HUES64 (cell line): Measurements from ENCODE around the gene PNPO.
"Not testable (repeated sequence)": the region's sequence is repeated elsewhere in the genome, so short reads cannot be mapped to it uniquely, and the experiment has no call there.

ENCODE experiments used
- H3K27ac ChIP-seq: 2 replicates; pipeline ENCODE4 v1.7.0; 2013; ENCODE audit warnings: low read depth, low read length, inconsistent platforms
- H3K27me3 ChIP-seq: 2 replicates; pipeline ENCODE4 v1.6.1; 2013; ENCODE audit warnings: mild to moderate bottlenecking, low read length; ENCODE audit not compliant: insufficient read depth
- H3K36me3 ChIP-seq: 2 replicates; pipeline ENCODE4 v1.6.1; 2013; ENCODE audit warnings: mild to moderate bottlenecking, low read length; ENCODE audit not compliant: insufficient read depth
- H3K4me1 ChIP-seq: 2 replicates; pipeline ENCODE4 v1.6.1; 2013; ENCODE audit warnings: mild to moderate bottlenecking, low read length, moderate library complexity; ENCODE audit not compliant: insufficient read depth
- H3K4me3 ChIP-seq: 2 replicates; pipeline ENCODE4 v1.5.1; 2013; ENCODE audit warnings: mild to moderate bottlenecking, low read length, moderate library complexity
- H3K9ac ChIP-seq: 2 replicates; pipeline ENCODE4 v1.6.1; 2013; ENCODE audit warnings: mild to moderate bottlenecking, low read depth, low read length
- H3K9me3 ChIP-seq: 2 replicates; pipeline ENCODE4 v1.6.1; 2013; ENCODE audit warnings: low read depth, low read length; ENCODE audit not compliant: insufficient read depth
- WGBS: fragments of 150-250, 120-280 bp; methylation state at CpG from one replicate; pipeline ENCODE4 v1.1.7; 2013; ENCODE audit warnings: missing lambda C conversion rate; 5-methylcytosine and 5-hydroxymethylcytosine counted together

The PNPO gene

GRCh38 chr17:47918991-47919390 lies 22.4 kb upstream of the PNPO start:
- Histone ChIP-seq H3K27ac (no peak overlapping the region), H3K36me3 (peaks cover 25% of the 10 kb centered on the region), H3K4me1 (no peaks in the 10 kb centered on the region), H3K27me3 (no peaks in the 10 kb centered on the region), H3K9me3 (no peaks in the 10 kb centered on the region), H3K4me3 (no peak overlapping the region), H3K9ac (no peak overlapping the region)
- 92% methylated on average over 2 of the region's 2 CpGs for WGBS

GRCh38 chr17:47919889-47920288 lies 21.5 kb upstream of the PNPO start:
- H3K9ac ChIP-seq, H3K9me3 ChIP-seq, H3K4me3 ChIP-seq, H3K27me3 ChIP-seq, H3K27ac ChIP-seq, H3K4me1 ChIP-seq: not testable (repeated sequence)
- peaks cover 34% of the 10 kb centered on the region for H3K36me3 ChIP-seq
- WGBS: 97% methylated on average over 14 of the region's 14 CpGs

- no peak overlapping the region for H3K27ac ChIP-seq
- WGBS: 93% methylated on average over 23 of the region's 23 CpGs
- no peak overlapping the region for H3K9ac ChIP-seq
- no peak overlapping the region for H3K4me3 ChIP-seq
- peaks cover 43% of the 10 kb centered on the region for H3K36me3 ChIP-seq
- H3K27me3 ChIP-seq: no peaks in the 10 kb centered on the region
- no peaks in the 10 kb centered on the region for H3K9me3 ChIP-seq
- no peaks in the 10 kb centered on the region for H3K4me1 ChIP-seq
Observed at GRCh38 chr17:47924785-47925677, 16.3 kb upstream of the PNPO start.

- Histone ChIP-seq H3K4me1 (no peaks in the 10 kb centered on the region), H3K27me3 (no peaks in the 10 kb centered on the region), H3K9me3 (no peaks in the 10 kb centered on the region), H3K9ac (no peak overlapping the region), H3K36me3 (peaks cover 43% of the 10 kb centered on the region), H3K4me3 (no peak overlapping the region), H3K27ac (no peak overlapping the region)
- 95% methylated on average over 3 of the region's 3 CpGs for WGBS
Observed at GRCh38 chr17:47925678-47925988, 15.7 kb upstream of the PNPO start.

GRCh38 chr17:47927821-47928400 lies 13.5 kb upstream of the PNPO start:
- WGBS: 92% methylated on average over 20 of the region's 20 CpGs
- Histone ChIP-seq H3K9me3 (no peaks in the 10 kb centered on the region), H3K4me1 (no peaks in the 10 kb centered on the region), H3K36me3 (peaks cover 40% of the 10 kb centered on the region), H3K9ac (no peak overlapping the region), H3K27me3 (no peaks in the 10 kb centered on the region), H3K27ac (no peak overlapping the region), H3K4me3 (no peak overlapping the region)

- WGBS: 100% methylated on average over 1 of the region's 2 CpGs
- H3K4me3 ChIP-seq: no peak overlapping the region
- no peaks in the 10 kb centered on the region for H3K4me1 ChIP-seq
- H3K27ac ChIP-seq: no peak overlapping the region
- H3K9ac ChIP-seq: no peak overlapping the region
- peaks cover 35% of the 10 kb centered on the region for H3K36me3 ChIP-seq
- H3K9me3 ChIP-seq: no peaks in the 10 kb centered on the region
- no peaks in the 10 kb centered on the region for H3K27me3 ChIP-seq
Observed at GRCh38 chr17:47928415-47928814, 13.0 kb upstream of the PNPO start.

GRCh38 chr17:47929218-47930000 lies 12.0 kb upstream of the PNPO start:
- Histone ChIP-seq H3K9ac (no peak overlapping the region), H3K4me1 (no peaks in the 10 kb centered on the region), H3K27me3 (no peaks in the 10 kb centered on the region), H3K9me3 (no peaks in the 10 kb centered on the region), H3K36me3 (peaks cover 28% of the 10 kb centered on the region), H3K27ac (no peak overlapping the region), H3K4me3 (no peak overlapping the region)
- 85% methylated on average over 10 of the region's 10 CpGs for WGBS

GRCh38 chr17:47931848-47932247 lies 9.5 kb upstream of the PNPO start:
- H3K9me3 ChIP-seq: no peaks in the 10 kb centered on the region
- H3K27ac ChIP-seq: no peak overlapping the region
- H3K4me3 ChIP-seq: no peak overlapping the region
- no peak overlapping the region for H3K9ac ChIP-seq
- no peaks in the 10 kb centered on the region for H3K4me1 ChIP-seq
- 94% methylated on average over 4 of the region's 4 CpGs for WGBS
- peaks cover 10% of the 10 kb centered on the region; the same call in 1 of the 2 replicates for H3K36me3 ChIP-seq
- H3K27me3 ChIP-seq: no peaks in the 10 kb centered on the region

- H3K27me3 ChIP-seq: no peaks in the 10 kb centered on the region
- H3K27ac ChIP-seq: no peak overlapping the region
- no peak overlapping the region for H3K9ac ChIP-seq
- WGBS: 92% methylated on average over 1 of the region's 1 CpG
- no peak overlapping the region for H3K4me3 ChIP-seq
- H3K9me3 ChIP-seq: no peaks in the 10 kb centered on the region
- H3K4me1 ChIP-seq: no peaks in the 10 kb centered on the region
- no peaks in the 10 kb centered on the region for H3K36me3 ChIP-seq
Observed at GRCh38 chr17:47934856-47935255, 6.5 kb upstream of the PNPO start.

- not testable (repeated sequence) for H3K27me3 ChIP-seq, H3K4me3 ChIP-seq, H3K4me1 ChIP-seq, H3K27ac ChIP-seq, H3K9me3 ChIP-seq, H3K9ac ChIP-seq, H3K36me3 ChIP-seq
- 88% methylated on average over 3 of the region's 3 CpGs for WGBS
Observed at GRCh38 chr17:47935468-47935867, 5.9 kb upstream of the PNPO start.

- H3K27me3 ChIP-seq: peaks cover 10% of the 10 kb centered on the region
- no peak overlapping the region for H3K4me3 ChIP-seq
- 90% methylated on average over 5 of the region's 5 CpGs for WGBS
- no peak overlapping the region for H3K9ac ChIP-seq
- no peaks in the 10 kb centered on the region for H3K4me1 ChIP-seq
- H3K9me3 ChIP-seq: no peaks in the 10 kb centered on the region
- no peak overlapping the region for H3K27ac ChIP-seq
- H3K36me3 ChIP-seq: no peaks in the 10 kb centered on the region
Observed at GRCh38 chr17:47935961-47936360, 5.4 kb upstream of the PNPO start.
